NCI-H2107 (cell line): ENCODE data around the gene DCLK2.
A peak's percentile ranks its signal among the peaks of the same experiment; 100 is the strongest.

Experiments used
- DNase-seq: peaks from one replicate; lab custom pipeline; 2025; lab: John Stamatoyannopoulos, UW

Gene DCLK2

DNA sequence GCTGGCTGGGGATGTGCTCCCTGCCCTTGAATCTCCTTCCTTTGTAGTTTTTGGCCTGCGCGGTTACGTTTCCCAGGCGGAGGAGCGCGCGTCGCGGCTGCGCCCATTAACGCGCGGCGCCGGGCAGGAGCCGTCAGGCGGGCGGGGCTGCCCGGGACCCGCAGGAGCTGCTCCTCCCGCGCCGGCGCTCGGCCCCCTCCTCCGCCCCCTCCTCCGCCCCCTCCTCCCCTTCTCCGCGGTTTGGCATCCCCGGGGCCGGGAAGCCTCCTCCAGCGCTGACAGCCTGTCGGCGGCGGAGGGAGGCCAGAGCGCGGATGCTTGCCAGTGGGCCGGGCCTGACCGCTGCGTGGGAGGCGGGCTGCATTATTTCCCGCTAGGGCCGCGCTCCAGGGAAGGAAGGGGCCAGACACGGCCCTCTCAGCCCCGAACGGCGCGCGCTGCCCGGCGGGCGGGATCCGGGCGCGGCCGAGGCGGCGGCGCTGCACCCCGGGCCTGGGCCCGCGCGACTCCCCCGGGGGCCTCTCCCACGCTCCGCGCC lies at the start of gene DCLK2:
Gene DCLK2 (plus strand): TSS at position 405 of the 538 bp plus-strand sequence. CDS start 583 bp downstream, outside the sequence.
- peak; percentile 15 for DNase-seq

GRCh38 chr4:150032541-150032940 lies 45.7 kb upstream of the DCLK2 start:
- no peak for DNase-seq

DNA sequence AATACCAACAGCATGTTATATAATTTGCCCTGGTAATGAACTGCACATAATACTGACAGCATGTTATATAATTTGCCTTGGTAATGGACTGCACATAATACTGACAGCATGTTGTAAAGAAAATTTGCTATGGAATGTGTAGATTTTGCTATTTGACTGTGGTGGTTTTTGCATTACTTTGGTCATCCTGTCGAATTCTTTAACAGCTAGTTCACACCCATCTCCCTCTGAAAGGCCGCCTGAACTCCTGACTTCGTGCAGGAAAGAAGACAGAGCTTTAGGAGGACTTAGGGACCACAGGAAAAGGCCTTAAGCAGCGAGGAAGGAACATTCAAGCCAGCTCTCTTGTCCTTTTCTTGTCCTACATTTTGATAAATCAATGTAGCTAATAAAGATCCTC lies 45.2 kb upstream of the DCLK2 start:
- no peak for DNase-seq

DNA sequence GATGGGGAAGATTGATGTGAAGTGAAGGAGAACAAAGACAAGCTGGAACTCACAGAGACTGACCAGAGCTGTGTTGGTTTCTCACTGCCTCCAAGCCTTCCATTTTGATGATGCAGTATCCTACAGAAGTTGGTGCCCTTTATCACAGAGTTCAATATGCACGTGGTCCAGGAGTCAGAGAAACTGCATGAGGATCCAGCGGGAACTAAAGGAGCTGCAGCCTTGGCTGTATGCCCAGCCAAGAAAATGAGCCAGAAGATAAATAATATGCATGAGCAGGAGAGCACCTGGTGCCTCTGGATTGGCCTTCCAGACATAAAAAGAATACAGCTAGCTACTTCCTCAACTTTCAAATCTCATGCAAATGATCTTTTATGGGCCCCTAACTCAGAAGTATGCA lies 44.3 kb upstream of the DCLK2 start:
- DNase-seq: peak; percentile 1

DNA sequence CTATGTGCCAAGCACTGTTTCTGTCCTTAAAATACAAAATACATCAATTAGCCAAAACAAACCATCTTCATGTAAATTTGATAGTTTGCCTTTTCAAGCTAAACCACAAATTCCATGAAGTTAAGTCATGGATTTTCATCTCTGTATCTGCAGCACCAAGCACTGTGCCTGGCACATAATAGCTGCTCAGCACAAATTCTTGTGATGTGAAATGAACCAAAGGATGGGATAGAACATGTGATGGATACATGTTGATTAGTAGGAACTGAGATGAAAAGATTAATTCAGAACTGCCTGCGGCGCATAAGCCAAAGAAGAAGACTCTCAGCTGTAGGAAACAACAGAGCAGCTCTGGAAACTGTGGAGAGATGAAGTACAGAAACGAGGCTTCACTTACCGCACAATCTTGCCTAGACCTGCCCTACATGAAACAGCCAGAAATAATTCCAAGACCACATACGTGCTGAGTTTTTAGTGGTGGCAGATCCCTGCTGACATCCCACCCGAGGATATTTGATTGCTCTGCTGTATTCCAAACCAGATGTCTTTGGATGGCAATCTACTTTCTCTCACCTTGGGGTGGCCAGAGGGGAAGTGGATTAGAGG lies 40.9 kb upstream of the DCLK2 start:
- no peak for DNase-seq

- no peak for DNase-seq
Observed at GRCh38 chr4:150038335-150039076, 39.7 kb upstream of the DCLK2 start.

GRCh38 chr4:150039274-150040127 lies 38.7 kb upstream of the DCLK2 start:
- DNase-seq: no peak

DNA sequence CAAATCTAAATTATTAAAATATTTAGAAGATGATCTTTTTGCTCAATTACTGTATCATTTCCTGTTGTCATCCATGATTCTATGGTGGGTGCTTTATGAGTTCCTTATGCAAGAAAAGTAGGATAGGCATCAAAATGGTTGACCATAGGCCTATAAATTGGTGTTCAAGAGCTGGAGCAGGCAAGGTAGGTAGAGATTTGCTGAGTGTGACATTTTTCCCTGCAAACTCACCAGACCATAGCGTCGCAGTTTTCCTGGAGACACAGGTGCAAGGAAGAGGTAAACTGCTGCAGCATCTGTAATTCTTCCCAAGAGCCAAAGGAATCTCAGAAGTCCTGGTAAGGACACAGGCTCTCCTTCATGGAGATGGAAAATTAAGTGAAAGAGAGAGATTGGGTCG lies 33.7 kb upstream of the DCLK2 start:
- DNase-seq: no peak

GRCh38 chr4:150045410-150045809 lies 32.8 kb upstream of the DCLK2 start:
- no peak for DNase-seq

DNA sequence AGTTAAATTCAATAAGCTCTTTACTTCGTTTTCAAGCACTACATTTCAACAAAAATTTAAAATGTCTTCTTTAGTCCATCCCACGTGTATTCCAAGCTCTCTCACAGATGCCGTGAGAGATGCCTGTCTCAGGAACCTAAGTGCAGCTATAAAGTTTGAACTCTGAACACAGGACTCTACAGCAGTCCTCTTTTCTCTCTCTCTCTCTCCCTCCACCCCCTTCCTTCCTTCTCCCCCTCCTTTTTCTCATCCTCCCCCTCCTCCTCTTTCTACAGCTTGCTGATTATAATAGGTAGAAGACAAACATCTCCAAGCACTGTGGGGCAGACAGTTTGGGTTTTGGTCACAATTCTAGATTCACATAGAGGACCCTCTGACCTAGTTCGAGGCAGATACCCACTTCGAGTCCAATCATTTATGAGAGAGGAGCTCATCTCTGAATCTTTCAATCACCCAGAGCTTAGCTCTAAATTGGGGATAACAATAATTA lies 31.5 kb upstream of the DCLK2 start:
- DNase-seq: no peak

DNA sequence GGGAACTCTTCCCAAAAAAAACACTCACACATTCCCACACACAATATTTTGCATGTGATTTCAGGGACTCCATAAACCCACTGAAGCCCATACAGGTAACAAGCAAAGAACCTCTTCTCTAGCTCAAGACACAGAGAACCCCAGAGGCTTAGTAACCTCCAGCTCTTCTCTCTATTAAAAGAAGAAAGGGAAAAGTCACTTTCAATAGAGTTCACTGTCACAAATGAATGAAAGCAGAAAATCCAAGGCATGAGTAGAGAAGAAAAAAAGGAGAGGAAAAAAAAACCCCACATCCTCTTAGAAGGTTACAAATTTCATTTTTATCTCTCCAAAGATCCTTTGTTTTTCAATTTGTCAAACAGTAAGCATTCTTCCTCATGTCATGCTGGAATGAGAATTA lies 30.7 kb upstream of the DCLK2 start:
- no peak for DNase-seq

GRCh38 chr4:150049682-150050081 lies 28.6 kb upstream of the DCLK2 start:
- DNase-seq: no peak

DNA sequence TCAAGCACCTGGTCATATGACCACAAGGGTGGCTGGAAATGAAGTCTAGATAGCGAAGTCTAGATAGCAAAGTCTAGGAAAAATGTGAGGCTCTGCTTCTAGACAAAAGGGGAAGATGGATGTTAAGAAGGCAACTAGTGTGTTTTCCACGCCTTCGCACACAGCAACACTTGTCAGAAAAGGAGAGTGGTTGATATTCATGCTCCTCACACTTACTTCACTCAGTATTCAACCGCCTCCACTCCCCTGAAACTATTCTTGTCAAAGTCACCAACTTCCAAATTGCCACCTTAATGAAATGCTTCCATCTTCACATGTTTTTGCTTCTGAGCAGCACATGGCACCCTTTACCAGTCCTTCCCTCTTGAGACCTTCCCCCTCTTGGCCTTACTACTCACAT lies 27.7 kb upstream of the DCLK2 start:
- DNase-seq: no peak

GRCh38 chr4:150051111-150051510 lies 27.1 kb upstream of the DCLK2 start:
- no peak for DNase-seq

- DNase-seq: no peak
Observed at GRCh38 chr4:150055467-150055866, 22.8 kb upstream of the DCLK2 start.

DNA sequence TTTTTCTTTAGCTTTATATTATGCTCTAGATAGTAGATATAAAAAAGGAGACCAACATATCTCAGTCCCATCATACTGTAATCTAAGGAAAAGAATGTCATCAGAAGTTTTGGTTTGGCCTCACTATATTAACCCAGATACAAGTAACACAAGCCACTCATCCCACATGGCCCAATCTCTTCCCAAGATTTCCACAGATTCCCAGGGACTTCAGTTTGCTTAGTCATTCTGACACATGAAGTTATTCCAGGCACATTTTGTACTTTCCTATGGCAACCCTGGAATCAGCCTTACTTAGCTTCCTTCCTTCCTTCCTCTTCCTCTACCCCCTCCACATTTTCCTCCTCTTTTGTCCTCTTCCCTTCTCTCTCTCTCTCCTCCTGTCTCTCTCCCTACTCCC lies 21.7 kb upstream of the DCLK2 start:
- no peak for DNase-seq

DNA sequence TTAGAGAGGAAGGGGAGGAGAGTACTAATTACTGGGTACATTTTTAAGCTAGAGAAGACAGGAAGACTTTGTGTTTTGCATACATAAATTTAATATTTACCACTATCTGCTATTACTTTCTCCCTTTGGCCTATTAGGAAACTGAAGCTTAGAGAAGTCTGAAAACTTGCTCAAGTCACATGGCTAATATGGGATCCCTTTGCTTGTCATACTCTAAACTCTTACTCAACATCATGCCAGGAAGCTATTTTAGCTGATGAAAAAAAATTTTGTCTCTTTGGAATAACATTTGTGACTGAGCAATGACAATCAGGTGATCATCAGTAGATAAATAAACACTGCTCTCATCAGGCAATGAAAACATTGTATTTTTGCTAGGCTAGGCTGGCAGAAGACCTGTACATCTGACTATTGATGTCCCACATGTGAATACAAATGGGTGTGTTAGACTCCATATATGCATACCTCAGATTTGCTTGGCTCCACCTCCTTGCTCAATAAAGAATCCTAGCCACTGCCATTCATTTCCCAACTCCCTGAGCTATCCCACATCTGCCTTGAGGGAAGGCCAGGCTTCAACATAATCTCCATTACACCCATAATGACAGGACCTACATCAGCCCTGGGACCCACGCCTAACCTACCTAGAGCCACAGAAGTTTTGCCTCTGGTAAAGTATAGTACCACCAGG lies 17.0 kb upstream of the DCLK2 start:
- DNase-seq: no peak

DNA sequence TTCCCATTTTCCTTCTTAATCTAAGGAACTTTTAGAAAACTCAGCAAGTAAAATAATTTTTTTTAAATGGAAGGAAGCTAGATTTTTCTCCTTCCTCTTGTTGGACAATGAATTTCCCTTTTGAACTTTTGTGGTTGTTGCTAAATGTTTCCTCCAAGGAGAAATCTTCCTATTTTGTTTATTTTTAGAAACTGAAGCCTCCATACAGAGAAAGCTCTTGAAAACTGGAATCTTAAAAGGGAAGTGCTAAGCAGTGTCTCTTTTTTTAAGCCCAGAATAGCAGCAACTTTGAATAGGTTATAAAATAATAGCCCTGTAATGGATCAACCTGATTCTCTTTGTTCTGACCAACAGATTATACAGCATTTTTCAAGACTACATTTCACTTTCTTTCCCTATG lies 15.1 kb upstream of the DCLK2 start:
- no peak for DNase-seq

DNA sequence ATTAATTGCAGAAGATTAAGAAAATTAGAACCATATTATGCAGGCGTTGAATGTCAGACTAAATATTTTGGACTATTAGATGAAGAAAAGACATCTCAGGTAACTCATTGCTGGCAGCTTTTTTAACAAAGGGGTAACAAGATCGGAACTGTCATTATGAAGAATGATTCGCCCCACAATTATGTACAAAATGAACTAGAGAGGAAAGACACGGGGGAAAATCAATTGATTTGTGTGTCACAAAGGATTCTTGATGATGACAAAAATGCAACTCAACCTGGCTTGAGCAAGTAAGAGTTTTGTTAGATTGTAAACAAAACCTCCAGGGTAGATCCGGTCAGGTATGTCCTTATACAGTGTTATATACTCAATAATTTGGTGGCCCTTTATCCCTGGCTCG lies 12.5 kb upstream of the DCLK2 start:
- DNase-seq: no peak

- no peak for DNase-seq
Observed at GRCh38 chr4:150067859-150068258, 10.4 kb upstream of the DCLK2 start.

DNA sequence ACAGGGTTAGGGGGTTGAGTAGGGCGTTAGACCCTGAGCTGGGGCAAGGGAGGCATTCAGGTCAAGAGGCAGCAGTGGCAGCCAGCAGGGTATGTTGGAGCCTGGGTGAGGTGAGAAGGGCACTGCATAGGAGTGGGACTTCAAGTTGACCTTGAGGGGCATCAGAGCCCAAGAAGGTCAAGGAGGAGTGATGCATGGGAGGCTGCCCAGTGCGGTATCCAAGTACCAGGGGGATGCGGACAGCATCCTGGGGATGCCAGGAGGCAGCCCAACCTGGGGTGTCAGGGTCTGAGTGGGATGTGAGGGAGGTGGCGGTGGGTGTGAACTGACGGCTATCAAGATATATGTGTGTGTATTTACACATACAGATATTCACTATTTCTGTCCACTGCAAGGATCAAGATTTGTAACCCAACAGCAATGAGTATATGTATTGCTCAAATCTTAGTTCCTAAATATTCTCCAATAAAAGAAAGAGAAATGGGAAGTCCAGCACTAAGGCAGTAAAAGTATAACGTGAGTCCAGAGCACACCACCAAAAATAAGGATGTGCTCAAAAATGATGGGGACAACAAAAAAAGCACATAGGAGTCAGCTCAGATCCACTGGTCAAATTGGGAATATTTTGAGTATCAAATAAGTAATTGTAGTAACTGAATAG lies 9.8 kb upstream of the DCLK2 start:
- DNase-seq: no peak
